H1 (cell line): ENCODE data around the gene TMEM163. TPM values are rescaled to one million over a fixed set of nuclear protein-coding genes. Genes with fewer than 3 reads are reported as not detected.

Experiments used
- BRCA1 ChIP-seq: IDR thresholded peaks from 2 replicates; pipeline ENCODE4 v1.6.1; 2012; ENCODE audit warnings: low read depth, low read length, improper control_type of control experiment
- CTCF ChIP-seq, 3 experiments: IDR thresholded peaks; 1 replicate in 2 of 3; 2 replicates in 1 of 3; pipeline versions ENCODE4 v1.5.1 to v1.6.1; 2011; ENCODE audit warnings: low read length in 3 of 3, mild to moderate bottlenecking in 3 of 3, inconsistent platforms in 2 of 3, low read depth in 1 of 3, moderate library complexity in 1 of 3; ENCODE audit not compliant: insufficient read depth in 1 of 3; ENCODE audit errors: control extremely low read depth in 1 of 3
- SP4 ChIP-seq: IDR thresholded peaks from 2 replicates; pipeline ENCODE4 v1.6.1; 2012; ENCODE audit warnings: low read length, inconsistent platforms
- polyA plus RNA-seq, 7 experiments: library from polyadenylated mRNA; depleted of rRNA in 3 of 7; stranded (reverse) in 5 of 7; unstranded in 2 of 7; fragments of >200 nt in 5 of 7; fragments of 200-250 nt in 2 of 7; gene quantifications; 1 replicate in 5 of 7; 2 replicates in 1 of 7; 4 replicates in 1 of 7; pipeline versions ENCODE4 v1.2.1 to v1.2.3, GENCODE V29; 2011 to 2013; ENCODE audit warnings: missing spikeins in 2 of 7, mixed read lengths in 2 of 7
- total RNA-seq: library from RNA; stranded (reverse); fragmentation: NEBNext Ultra II Directional; extraction: Animal tissue kit (Norgen Biotek cat#: 25700); gene quantifications from 2 replicates; pipeline ENCODE4 v1.2.1, GENCODE V29; 2021

The TMEM163 gene
- total and polyA plus RNA-seq, 2 of the 8 experiments (the other 6 are each of a cell fraction or from before 2014, with no cell fraction given), result 2.8 to 3.2 TPM

GRCh38 chr2:134725876-134726275 lies 7.1 kb upstream of the TMEM163 start (continued):
- no peak for TF ChIP-seq BRCA1
- TF ChIP-seq SP4, result no peak
- TF ChIP-seq CTCF (IDR thresholded peaks at IDR 0.05; ENCODE audit: control extremely low read depth in 1 of 3, insufficient read depth in 1 of 3, low read depth in 1 of 3, low read length in 3 of 3), result no peak
